ENCODE data around the gene AOX1.

DNA sequence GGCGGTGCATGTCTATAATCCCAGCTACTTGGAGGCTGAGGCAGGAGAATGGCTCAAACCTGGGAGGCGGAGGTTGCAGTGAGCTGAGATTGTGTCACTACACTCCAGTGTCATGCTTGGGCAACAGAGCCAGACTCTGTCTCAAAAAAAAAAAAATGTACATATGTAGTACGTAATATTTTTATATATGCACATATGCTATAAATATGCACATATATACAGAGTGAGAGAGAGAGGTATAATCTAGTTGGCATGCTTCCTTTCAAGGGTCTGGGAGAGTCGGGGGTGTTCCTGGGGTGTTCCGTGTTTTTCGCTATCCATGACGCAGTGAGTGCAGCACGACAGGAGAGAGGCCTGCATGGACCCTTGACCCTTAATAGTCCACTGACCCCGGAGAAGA lies 83.5 kb downstream of the AOX1 start:
- TF ChIP-seq, protein P1, sequence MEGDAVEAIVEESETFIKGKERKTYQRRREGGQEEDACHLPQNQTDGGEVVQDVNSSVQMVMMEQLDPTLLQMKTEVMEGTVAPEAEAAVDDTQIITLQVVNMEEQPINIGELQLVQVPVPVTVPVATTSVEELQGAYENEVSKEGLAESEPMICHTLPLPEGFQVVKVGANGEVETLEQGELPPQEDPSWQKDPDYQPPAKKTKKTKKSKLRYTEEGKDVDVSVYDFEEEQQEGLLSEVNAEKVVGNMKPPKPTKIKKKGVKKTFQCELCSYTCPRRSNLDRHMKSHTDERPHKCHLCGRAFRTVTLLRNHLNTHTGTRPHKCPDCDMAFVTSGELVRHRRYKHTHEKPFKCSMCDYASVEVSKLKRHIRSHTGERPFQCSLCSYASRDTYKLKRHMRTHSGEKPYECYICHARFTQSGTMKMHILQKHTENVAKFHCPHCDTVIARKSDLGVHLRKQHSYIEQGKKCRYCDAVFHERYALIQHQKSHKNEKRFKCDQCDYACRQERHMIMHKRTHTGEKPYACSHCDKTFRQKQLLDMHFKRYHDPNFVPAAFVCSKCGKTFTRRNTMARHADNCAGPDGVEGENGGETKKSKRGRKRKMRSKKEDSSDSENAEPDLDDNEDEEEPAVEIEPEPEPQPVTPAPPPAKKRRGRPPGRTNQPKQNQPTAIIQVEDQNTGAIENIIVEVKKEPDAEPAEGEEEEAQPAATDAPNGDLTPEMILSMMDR (IDR thresholded peaks at IDR 0.05; ENCODE audit: low read depth, low read length, poor library complexity, severe bottlenecking), result no peak
- no peak for TF ChIP-seq EZH2phosphoT487 (IDR thresholded peaks at IDR 0.05; ENCODE audit: borderline replicate concordance, low read length)
